ENCODE results near the gene ALX3. TPM values are rescaled to one million over a fixed set of nuclear protein-coding genes. Genes with fewer than 3 reads are reported as not detected.
"Not testable (repeated sequence)": the region's sequence is repeated elsewhere in the genome, so short reads cannot be mapped to it uniquely, and the experiment has no call there.

ALX3 gene
- total RNA-seq, 4 donors from 2014 or later, result not detected

DNA sequence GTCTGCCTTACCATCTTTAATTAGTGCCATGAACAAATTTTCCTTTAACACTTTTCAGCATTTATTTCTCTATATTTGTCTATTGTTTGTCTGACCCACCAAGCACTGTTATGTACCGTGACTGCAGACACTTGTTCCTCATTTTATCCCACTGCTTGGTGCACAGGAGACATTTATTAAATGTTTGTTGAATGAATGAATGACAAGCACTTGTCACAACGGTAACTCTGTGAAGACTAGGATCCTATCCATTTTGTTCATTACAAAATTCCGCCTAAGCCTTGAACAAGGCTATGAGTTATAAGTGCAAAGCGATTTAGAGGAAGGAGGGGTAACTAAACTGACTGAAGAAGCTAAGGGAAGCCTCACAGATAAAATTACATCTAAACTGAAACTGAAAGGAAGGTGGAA lies 36.4 kb downstream of the ALX3 start:
- TF ChIP-seq, protein P1, sequence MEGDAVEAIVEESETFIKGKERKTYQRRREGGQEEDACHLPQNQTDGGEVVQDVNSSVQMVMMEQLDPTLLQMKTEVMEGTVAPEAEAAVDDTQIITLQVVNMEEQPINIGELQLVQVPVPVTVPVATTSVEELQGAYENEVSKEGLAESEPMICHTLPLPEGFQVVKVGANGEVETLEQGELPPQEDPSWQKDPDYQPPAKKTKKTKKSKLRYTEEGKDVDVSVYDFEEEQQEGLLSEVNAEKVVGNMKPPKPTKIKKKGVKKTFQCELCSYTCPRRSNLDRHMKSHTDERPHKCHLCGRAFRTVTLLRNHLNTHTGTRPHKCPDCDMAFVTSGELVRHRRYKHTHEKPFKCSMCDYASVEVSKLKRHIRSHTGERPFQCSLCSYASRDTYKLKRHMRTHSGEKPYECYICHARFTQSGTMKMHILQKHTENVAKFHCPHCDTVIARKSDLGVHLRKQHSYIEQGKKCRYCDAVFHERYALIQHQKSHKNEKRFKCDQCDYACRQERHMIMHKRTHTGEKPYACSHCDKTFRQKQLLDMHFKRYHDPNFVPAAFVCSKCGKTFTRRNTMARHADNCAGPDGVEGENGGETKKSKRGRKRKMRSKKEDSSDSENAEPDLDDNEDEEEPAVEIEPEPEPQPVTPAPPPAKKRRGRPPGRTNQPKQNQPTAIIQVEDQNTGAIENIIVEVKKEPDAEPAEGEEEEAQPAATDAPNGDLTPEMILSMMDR (IDR thresholded peaks at IDR 0.05), result no peak
- ATAC-seq (ENCODE audit: low FRiP score) (no peak), DNase-seq (ENCODE audit: low spot score) (no peak)

DNA sequence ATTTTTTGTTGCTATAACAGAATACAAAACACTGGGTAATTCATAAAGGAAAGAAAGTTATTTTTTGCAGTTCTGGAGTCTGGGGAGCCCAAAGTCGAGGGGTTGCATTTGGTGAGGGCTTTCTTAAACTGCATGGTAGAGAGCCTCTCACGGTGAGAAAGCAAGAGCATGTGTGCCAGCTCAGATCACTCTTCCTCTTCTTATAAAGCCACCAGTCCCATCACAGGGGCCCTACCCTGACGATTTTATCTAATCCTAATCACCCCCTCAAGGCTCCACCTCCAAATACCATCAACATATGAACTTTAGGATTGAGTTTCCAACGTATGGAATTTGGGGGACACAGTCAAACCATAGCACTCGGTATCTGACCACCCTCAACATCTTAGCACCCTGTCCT lies 37.1 kb downstream of the ALX3 start:
- TF ChIP-seq, protein P1 (IDR thresholded peaks at IDR 0.05), result no peak
- DNase-seq (ENCODE audit: low spot score) (no peak), ATAC-seq (ENCODE audit: low FRiP score) (no peak)

DNA sequence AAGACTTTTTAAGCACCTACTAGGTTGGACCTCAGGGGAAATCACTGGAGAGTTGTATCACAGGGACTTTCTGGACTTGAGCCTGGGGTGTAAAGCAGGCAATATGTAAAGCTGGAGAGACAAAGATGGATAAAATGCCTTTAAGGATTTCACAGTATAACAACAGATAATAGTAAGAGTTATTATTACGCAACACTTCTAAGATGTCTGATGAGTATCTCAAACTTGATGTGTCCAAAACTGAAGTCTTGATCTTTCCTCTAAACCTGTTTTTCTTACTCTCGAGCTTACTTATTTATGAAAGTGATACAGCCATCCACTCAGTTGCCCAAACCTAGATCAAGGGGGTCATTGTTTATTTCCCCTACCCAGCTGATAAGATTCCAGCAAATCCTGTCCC lies 38.1 kb downstream of the ALX3 start:
- TF ChIP-seq, protein P1 (IDR thresholded peaks at IDR 0.05), result no peak
- ATAC-seq (ENCODE audit: low FRiP score) (no peak), DNase-seq (ENCODE audit: low spot score) (no peak)

DNA sequence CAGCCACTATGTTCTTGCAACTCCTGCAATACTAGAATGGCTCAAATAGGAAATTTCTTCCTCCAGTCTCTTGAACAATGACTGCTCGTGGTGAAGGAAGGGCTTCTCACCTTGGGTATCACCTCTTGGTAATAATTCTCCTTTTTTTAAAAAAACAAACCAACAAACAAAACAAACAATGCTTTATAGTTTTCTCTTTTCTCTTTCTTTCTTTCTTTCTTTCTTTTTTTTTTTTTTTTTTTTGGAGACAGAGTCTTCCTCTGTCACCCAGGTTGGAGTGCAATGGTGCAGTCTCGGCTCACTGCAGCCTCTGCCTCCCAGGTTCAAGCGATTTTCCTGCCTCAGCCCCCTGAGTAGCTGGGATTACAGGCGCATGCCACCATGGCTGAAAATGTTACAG lies 39.8 kb downstream of the ALX3 start:
- not testable (repeated sequence) for ATAC-seq (ENCODE audit: low FRiP score); DNase-seq (ENCODE audit: low spot score)

DNA sequence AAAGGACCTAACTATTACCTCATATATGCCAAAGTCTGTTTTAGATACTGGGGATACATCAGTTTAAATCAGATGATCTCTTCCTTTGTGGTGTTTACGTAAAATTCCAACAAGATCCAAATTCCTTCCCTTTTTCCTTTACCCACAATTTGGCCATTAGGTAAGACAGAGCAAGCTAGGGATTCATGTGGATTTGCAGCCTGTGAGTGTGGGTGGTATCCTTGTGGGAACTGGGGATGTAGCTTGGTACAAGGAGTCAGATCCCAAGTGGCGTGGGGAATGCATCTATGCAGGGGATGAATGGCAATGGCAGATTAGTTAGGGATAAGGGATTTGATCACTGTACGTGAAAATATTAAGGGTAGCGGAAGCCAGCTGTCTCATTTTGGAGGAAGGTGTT lies 45.9 kb downstream of the ALX3 start:
- ATAC-seq (ENCODE audit: low FRiP score) (no peak), DNase-seq (ENCODE audit: low spot score) (no peak)
- TF ChIP-seq, protein P1 (IDR thresholded peaks at IDR 0.05), result no peak

DNA sequence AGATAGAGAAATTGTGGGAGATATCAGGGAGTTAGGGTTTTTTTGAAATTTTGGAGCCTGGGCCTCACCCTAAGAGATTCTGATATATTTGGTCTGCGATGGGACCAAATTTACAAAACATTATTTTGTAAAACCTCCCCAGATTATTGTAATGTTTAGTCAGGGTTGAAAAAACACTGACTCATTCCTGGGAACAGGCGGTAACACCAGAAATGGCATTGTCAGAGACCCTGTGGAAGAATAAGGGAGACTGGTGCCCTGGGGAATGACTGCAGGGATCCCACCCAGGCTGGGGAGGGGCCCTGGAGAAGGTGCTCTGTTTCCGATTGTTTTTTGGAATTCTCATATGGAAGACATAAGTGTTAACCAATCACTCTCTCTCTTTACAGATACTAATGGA lies 49.2 kb downstream of the ALX3 start:
- DNase-seq (ENCODE audit: low spot score) (no peak), ATAC-seq (ENCODE audit: low FRiP score) (no peak)
- TF ChIP-seq, protein P1 (IDR thresholded peaks at IDR 0.05), result no peak

DNA sequence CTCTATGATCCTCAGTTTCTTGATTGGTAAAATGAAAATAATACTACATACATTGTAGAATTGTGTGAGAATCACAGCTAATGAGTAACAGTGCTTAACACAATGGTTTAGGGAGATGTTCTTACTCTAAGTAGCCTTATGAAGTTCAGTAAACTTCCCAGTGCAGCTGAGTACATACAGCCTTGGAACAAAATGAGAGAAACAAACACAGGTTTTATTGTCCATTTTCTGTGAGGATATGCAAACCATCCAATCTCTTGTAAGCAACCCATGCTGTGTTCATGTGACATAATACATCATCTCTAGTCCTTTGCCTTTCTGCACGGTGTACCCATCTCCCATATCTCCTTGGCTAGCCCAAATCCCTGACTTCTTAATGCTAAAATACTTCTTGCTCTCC lies 50.7 kb downstream of the ALX3 start:
- TF ChIP-seq, protein P1 (IDR thresholded peaks at IDR 0.05), result no peak
- DNase-seq (ENCODE audit: low spot score), result no peak

DNA sequence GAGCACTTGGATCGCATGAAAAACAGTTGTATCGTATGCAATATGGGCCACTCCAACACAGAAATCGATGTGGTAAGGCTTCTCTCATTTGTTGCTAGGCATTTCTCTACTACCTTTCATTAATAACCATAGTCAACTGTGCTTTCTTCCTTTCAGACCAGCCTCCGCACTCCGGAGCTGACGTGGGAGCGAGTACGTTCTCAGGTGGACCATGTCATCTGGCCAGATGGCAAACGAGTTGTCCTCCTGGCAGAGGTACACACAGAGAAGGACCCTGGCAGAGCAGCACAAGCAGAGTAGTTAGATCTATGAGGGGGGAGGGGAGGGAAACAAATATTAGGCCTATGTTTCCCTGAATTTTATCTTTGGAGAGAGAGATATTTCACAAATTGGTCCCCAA lies 52.1 kb downstream of the ALX3 start:
- no peak for DNase-seq (ENCODE audit: low spot score)
- TF ChIP-seq, protein P1 (IDR thresholded peaks at IDR 0.05), result no peak
- ATAC-seq (ENCODE audit: low FRiP score), result no peak

More for the DNA sequence above, 50.7 kb downstream of the ALX3 start:
- ATAC-seq (ENCODE audit: low FRiP score), result no peak
